HepG2 (cell line): ENCODE data around the gene DIPK1A. TPM values are rescaled to one million over a fixed set of nuclear protein-coding genes. Genes with fewer than 3 reads are reported as not detected.

Experiments
- ARNTL ChIP-seq: sonication (generic); formaldehyde crosslinking; IDR thresholded peaks from 2 replicates; pipeline ENCODE4 v1.4.0; 2020; ENCODE audit warnings: mild to moderate bottlenecking, missing genetic modification reagents
- BHLHE40 ChIP-seq: IDR thresholded peaks from 2 replicates; pipeline ENCODE4 v1.6.1; 2011; ENCODE audit warnings: low read length, improper control_type of control experiment
- CREB1 ChIP-seq, 2 experiments: fragments of 450-650 bp in 1 of 2; IDR thresholded peaks; 2 replicates each; pipeline ENCODE4 v1.6.1; 2016 to 2017; ENCODE audit warnings: control low read depth in 1 of 2, mild to moderate bottlenecking in 1 of 2, missing compliant biosample characterization in 1 of 2, missing genetic modification characterization in 1 of 2
- FIP1L1 ChIP-seq: fragments of 200-400 bp; formaldehyde crosslinking; IDR thresholded peaks from 2 replicates; pipeline ENCODE4 v1.6.1; 2018; ENCODE audit warnings: low read depth, mild to moderate bottlenecking, low read length, moderate library complexity, borderline replicate concordance; ENCODE audit not compliant: insufficient read depth
- GABPA ChIP-seq, 2 experiments: IDR thresholded peaks; 2 replicates each; pipeline ENCODE4 v1.6.1; 2011 to 2016; ENCODE audit warnings: low read depth in 2 of 2, low read length in 1 of 2, missing biosample characterization in 1 of 2, missing genetic modification characterization in 1 of 2
- GLI4 ChIP-seq: sonication (generic); formaldehyde crosslinking; IDR thresholded peaks from 2 replicates; pipeline ENCODE4 v1.5.1; 2020; ENCODE audit warnings: missing genetic modification reagents, mild to moderate bottlenecking, moderate library complexity, borderline replicate concordance
- HIVEP1 ChIP-seq: sonication (generic); formaldehyde crosslinking; IDR thresholded peaks from 2 replicates; pipeline ENCODE4 v1.4.0; 2020; ENCODE audit warnings: mild to moderate bottlenecking, missing genetic modification reagents
- ISL2 ChIP-seq: sonication (generic); formaldehyde crosslinking; IDR thresholded peaks from 2 replicates; pipeline ENCODE4 v1.5.0; 2020; ENCODE audit warnings: missing genetic modification reagents
- MED1 ChIP-seq: sonication (generic); formaldehyde crosslinking; IDR thresholded peaks from 2 replicates; pipeline ENCODE4 v1.4.0; 2020; ENCODE audit warnings: missing genetic modification reagents
- MEIS1 ChIP-seq: sonication (generic); formaldehyde crosslinking; IDR thresholded peaks from 2 replicates; pipeline ENCODE4 v1.9.0; 2021; ENCODE audit warnings: mild to moderate bottlenecking, missing genetic modification reagents, moderate library complexity, borderline replicate concordance
- NPAS2 ChIP-seq: sonication (generic); formaldehyde crosslinking; IDR thresholded peaks from 2 replicates; pipeline ENCODE4 v1.8.0; 2022; ENCODE audit warnings: mild to moderate bottlenecking, missing genetic modification reagents, borderline replicate concordance
- NRL ChIP-seq: sonication (generic); formaldehyde crosslinking; IDR thresholded peaks from 2 replicates; pipeline ENCODE4 v1.5.0; 2020; ENCODE audit warnings: missing genetic modification reagents, mild to moderate bottlenecking, moderate library complexity, borderline replicate concordance
- PREB ChIP-seq: sonication (generic); formaldehyde crosslinking; IDR thresholded peaks from 2 replicates; pipeline ENCODE4 v1.4.0; 2020; ENCODE audit warnings: missing genetic modification reagents
- PRMT3 ChIP-seq: sonication (generic); formaldehyde crosslinking; IDR thresholded peaks from 2 replicates; pipeline ENCODE4 v1.8.1; 2022; ENCODE audit warnings: low read depth, mild to moderate bottlenecking, moderate library complexity, missing genetic modification reagents, borderline replicate concordance
- RELA ChIP-seq: sonication (generic); formaldehyde crosslinking; IDR thresholded peaks from 2 replicates; pipeline ENCODE4 v1.4.0; 2020; ENCODE audit warnings: missing genetic modification reagents
- SUZ12 ChIP-seq: fragments of 150-350 bp; IDR thresholded peaks from 2 replicates; pipeline ENCODE4 v1.6.1; 2014; ENCODE audit warnings: low read depth, low read length
- ZFP37 ChIP-seq: sonication (generic); formaldehyde crosslinking; IDR thresholded peaks from 2 replicates; pipeline ENCODE4 v1.4.0; 2020; ENCODE audit warnings: missing genetic modification reagents, borderline replicate concordance
- ZFP90 ChIP-seq: sonication (generic); formaldehyde crosslinking; IDR thresholded peaks from 2 replicates; pipeline ENCODE4 v1.8.0; 2022; ENCODE audit warnings: missing genetic modification reagents, mild to moderate bottlenecking, inconsistent platforms, borderline replicate concordance
- ZKSCAN5 ChIP-seq: sonication (generic); formaldehyde crosslinking; IDR thresholded peaks from 2 replicates; pipeline ENCODE4 v1.5.1; 2020; ENCODE audit warnings: mild to moderate bottlenecking, missing genetic modification reagents
- ZNF20 ChIP-seq: sonication (generic); formaldehyde crosslinking; IDR thresholded peaks from 2 replicates; pipeline ENCODE4 v1.4.0; 2020; ENCODE audit warnings: mild to moderate bottlenecking, moderate library complexity, missing genetic modification reagents
- ZNF317 ChIP-seq: sonication (generic); formaldehyde crosslinking; IDR thresholded peaks from 2 replicates; pipeline ENCODE4 v1.5.0; 2020; ENCODE audit warnings: mild to moderate bottlenecking, missing genetic modification reagents
- ZNF512 ChIP-seq: sonication (generic); formaldehyde crosslinking; IDR thresholded peaks from 2 replicates; pipeline ENCODE4 v1.4.0; 2020; ENCODE audit warnings: mild to moderate bottlenecking, missing genetic modification reagents
- ZNF572 ChIP-seq: sonication (generic); formaldehyde crosslinking; IDR thresholded peaks from 2 replicates; pipeline ENCODE4 v1.5.1; 2020; ENCODE audit warnings: mild to moderate bottlenecking, missing genetic modification reagents
- ZNF577 ChIP-seq: sonication (generic); formaldehyde crosslinking; IDR thresholded peaks from 2 replicates; pipeline ENCODE4 v1.4.0; 2020; ENCODE audit warnings: mild to moderate bottlenecking, low read depth, missing genetic modification reagents, borderline replicate concordance
- ZNF780A ChIP-seq: sonication (generic); formaldehyde crosslinking; IDR thresholded peaks from 2 replicates; pipeline ENCODE4 v1.8.0; 2022; ENCODE audit warnings: mild to moderate bottlenecking, missing genetic modification reagents, moderate library complexity
- polyA plus RNA-seq, 8 experiments: library from polyadenylated mRNA; depleted of rRNA in 3 of 8; stranded (reverse) in 7 of 8; unstranded in 1 of 8; fragments of >200 nt; fragmentation: Illumina TruSeq in 4 of 8; extraction: Trizol in 4 of 8; gene quantifications; 2 replicates each; pipeline versions ENCODE4 v1.2.1 to v1.2.3, GENCODE V29; 2011 to 2016; ENCODE audit warnings: low read depth in 4 of 8, missing spikeins in 1 of 8, mixed read lengths in 1 of 8; ENCODE audit not compliant: insufficient read depth in 1 of 8
- total RNA-seq, 5 experiments: library from RNA; depleted of rRNA; stranded (reverse); fragments of >200 nt; fragmentation: Illumina TruSeq; extraction: Trizol; gene quantifications; 2 replicates each; pipeline ENCODE4 v1.2.3, GENCODE V29; 2016; ENCODE audit warnings: low read depth in 1 of 5

The DIPK1A gene
- total and polyA plus RNA-seq, 2 of the 13 experiments (the other 11 are each of a cell fraction or from before 2014, with no cell fraction given): 8.4 TPM

GRCh38 chr1:92831762-92832536 lies 129.3 kb downstream of the DIPK1A start, which contains the start of gene RPL5 (continued):
- 0 out of 2 replicates have a peak, but pooled peaks have one; percentile 79 for TF ChIP-seq ZNF512 (CRISPR knock-in tag)
- peak; percentile 79; the same call in 1 of the 2 replicates for TF ChIP-seq PRMT3 (CRISPR knock-in tag)
- 0 out of 2 replicates have a peak, but pooled peaks have one; percentile 78 for TF ChIP-seq FIP1L1
- peak; percentile 91 for TF ChIP-seq ZFP37
- no peak for TF ChIP-seq ZKSCAN5 (CRISPR knock-in tag)
- no peak for TF ChIP-seq PREB (CRISPR knock-in tag)
- TF ChIP-seq ZFP90 (CRISPR knock-in tag): peak; percentile 91; the same call in 1 of the 2 replicates
- peak; percentile 97 for TF ChIP-seq HIVEP1 (CRISPR knock-in tag)
- peak; percentile 95; the same call in 1 of the 2 replicates for TF ChIP-seq ZNF572 (CRISPR knock-in tag)
- peak; percentile 86 for TF ChIP-seq ZNF317 (CRISPR knock-in tag)
- TF ChIP-seq RELA (CRISPR knock-in tag): no peak; the same call in 1 of the 2 replicates
- TF ChIP-seq ZNF577 (CRISPR knock-in tag): no peak
- TF ChIP-seq ZNF20 (CRISPR knock-in tag): peak; percentile 92
- peak; percentile 51; the same call in 1 of the 2 replicates for TF ChIP-seq ARNTL
- peak; percentile 82 for TF ChIP-seq MED1
- peak; percentile 93 for TF ChIP-seq CREB1 (IDR thresholded peaks at IDR 0.05)
- TF ChIP-seq CREB1 (CRISPR knock-in tag; IDR thresholded peaks at IDR 0.05): peak; percentile 98
- TF ChIP-seq GABPA (IDR thresholded peaks at IDR 0.05; ENCODE audit: low read depth, low read length): no peak
- peak; percentile 56 for TF ChIP-seq GABPA (CRISPR knock-in tag; IDR thresholded peaks at IDR 0.05; ENCODE audit: low read depth)
- peak; percentile 37; the same call in 1 of the 2 replicates for TF ChIP-seq BHLHE40
- TF ChIP-seq NPAS2 (CRISPR knock-in tag): 0 out of 2 replicates have a peak, but pooled peaks have one; percentile 77
- peak; percentile 81; the same call in 1 of the 2 replicates for TF ChIP-seq GLI4
- no peak for TF ChIP-seq SUZ12
- peak; percentile 82 for TF ChIP-seq ISL2 (CRISPR knock-in tag)
- peak; percentile 91; the same call in 1 of the 2 replicates for TF ChIP-seq ZNF780A
- peak; percentile 58; the same call in 1 of the 2 replicates for TF ChIP-seq MEIS1 (CRISPR knock-in tag)
- TF ChIP-seq NRL: peak; percentile 98
